Cardiac atrium fibroblast (primary cell): ENCODE data around the gene CD27. TPM values are rescaled to one million over a fixed set of nuclear protein-coding genes. Genes with fewer than 3 reads are reported as not detected.

Source experiments
- total RNA-seq: library from RNA; depleted of rRNA; stranded (reverse); fragments of >200 nt; gene quantifications from 2 replicates; pipeline ENCODE4 v1.2.3, GENCODE V29; 2015

CD27 gene
- not detected in 2 replicates for total RNA-seq

DNA sequence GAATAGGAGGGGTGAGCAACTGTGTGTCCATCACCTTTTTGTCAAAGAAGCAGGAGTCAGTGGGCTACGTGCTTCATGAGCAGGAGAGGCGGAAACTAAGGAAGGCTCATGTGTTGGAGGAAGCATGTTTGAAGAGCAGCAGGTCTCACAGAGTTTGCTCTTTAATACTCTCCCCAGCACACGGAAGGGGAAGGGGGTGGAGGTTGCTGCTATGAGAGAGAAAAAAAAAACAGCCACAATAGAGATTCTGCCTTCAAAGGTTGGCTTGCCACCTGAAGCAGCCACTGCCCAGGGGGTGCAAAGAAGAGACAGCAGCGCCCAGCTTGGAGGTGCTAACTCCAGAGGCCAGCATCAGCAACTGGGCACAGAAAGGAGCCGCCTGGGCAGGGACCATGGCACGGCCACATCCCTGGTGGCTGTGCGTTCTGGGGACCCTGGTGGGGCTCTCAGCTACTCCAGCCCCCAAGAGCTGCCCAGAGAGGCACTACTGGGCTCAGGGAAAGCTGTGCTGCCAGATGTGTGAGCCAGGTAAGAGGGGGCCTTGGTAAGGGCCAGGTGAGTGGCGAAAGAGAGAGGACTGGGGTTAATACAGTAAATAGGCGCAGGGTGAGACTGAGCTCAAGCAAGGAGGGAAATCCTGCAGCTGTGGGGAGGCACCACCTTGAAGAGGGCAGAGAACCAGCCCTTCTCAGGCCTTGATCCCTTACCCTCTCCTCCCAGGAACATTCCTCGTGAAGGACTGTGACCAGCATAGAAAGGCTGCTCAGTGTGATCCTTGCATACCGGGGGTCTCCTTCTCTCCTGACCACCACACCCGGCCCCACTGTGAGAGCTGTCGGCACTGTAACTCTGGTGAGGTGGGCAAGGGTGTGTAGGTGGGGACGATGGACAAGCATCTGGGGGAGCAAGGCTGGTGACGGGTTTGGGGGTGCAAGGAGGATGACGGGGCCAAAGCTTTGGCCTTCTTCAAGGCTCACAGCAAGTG is at the start of gene CD27:
CD27 (plus strand) TSS at position 252 of the 985 bp plus-strand sequence; CDS start at position 393, 141 bp downstream.

DNA sequence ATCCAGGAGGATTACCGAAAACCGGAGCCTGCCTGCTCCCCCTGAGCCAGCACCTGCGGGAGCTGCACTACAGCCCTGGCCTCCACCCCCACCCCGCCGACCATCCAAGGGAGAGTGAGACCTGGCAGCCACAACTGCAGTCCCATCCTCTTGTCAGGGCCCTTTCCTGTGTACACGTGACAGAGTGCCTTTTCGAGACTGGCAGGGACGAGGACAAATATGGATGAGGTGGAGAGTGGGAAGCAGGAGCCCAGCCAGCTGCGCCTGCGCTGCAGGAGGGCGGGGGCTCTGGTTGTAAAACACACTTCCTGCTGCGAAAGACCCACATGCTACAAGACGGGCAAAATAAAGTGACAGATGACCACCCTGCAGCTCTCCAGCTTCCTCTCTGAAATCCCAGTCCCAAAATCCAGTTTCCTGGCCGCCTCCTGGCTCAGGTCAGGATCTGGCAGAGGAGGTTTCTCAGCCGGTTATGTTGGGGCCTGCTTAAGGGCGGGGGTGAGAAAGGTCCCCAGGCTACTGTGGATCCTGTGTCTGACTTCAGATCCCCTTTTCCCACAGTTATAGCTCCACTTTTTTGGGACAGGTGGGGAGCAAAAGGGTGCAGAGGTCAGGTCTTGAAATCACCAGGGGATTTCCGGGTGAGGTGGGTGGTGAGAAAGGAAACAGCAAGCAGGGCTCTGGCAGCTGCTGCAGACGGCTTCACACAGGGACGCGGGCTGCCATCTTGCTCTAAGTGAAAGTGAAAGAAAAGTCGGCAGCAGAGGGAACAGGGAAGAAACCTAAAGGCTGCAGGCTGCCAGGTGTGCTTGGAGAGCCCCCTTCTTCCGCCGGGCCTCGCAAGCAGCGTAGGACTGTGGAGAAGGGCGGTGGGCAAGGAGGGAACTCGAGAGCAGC is 6.8 kb downstream of the CD27 start, which contains the start of gene TAPBPL:
TAPBPL (plus strand) TSS at position 695 of the 897 bp plus-strand sequence. CDS start 207 bp downstream, outside the sequence.

GRCh38 chr12:6470375-6471163 is 25.8 kb downstream of the CD27 start, which contains the start of gene VAMP1:
TSS of gene VAMP1 (minus strand) at chr12:6470677. CDS start at chr12:6470531, 146 bp downstream.

GRCh38 chr12:6492838-6493496 is 48.2 kb downstream of the CD27 start, which contains the start of gene MRPL51:
TSS of gene MRPL51 (minus strand) at chr12:6493262. CDS start at chr12:6493136, 126 bp downstream.

DNA sequence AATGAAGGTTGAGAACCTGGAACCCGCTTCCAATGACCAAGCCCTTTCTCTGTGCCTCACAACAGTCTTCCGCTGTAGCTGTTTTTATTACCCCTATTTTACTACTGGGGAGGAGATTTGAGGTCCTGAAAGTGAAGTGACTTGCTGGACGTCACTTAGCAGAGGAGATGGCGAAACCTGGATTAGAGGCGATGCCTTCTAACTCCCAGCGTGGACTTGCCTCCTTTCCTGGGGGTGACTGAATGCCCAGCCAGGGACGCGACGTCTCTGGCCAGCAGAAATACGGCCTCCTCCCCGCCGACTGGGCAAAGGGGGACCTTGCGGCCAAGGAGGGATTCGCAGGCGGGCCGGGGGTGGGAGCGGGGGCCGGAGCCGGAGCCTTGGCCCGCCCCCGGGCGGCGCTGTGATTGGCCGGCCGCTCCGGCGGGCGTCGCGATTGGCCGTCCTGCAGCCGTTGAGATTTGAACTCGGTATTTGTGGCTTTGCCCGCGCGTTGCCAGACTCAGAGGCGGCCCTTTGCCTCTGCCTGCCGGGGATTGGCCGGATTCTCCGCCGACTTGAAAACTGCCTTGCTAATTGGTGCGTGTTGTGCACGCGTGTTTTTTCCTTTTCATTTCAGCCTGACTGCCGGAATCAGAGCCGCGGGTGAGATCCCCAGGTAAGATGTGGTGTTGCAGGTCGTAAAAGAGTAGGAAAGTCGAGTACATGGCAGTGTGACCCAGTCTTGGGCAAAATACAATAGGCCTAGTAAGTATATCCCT is 48.9 kb downstream of the CD27 start, which contains the start of gene NCAPD2:
NCAPD2 (plus strand) TSS at position 606 of the 761 bp plus-strand sequence. CDS start 997 bp downstream, outside the sequence.

Other genes with a start within 250 kb of the CD27 start
- 99.1 and 133 TPM in 2 replicates for gene CD9, start 244.6 kb upstream of the CD27 start, total RNA-seq
- gene PLEKHG6, start 134.3 kb upstream of the CD27 start, total RNA-seq = 0.16 TPM in 1 of 2 replicates, not detected in the other
- gene TNFRSF1A, start 102.9 kb upstream of the CD27 start, total RNA-seq = 432 and 524 TPM in 2 replicates
- under 0.01 and 2.6 TPM in 2 replicates for gene SCNN1A, start 69.4 kb upstream of the CD27 start, total RNA-seq
- 203 and 232 TPM in 2 replicates for gene LTBR, start 60.8 kb upstream of the CD27 start, total RNA-seq
- gene TAPBPL, start 7.1 kb downstream of the CD27 start, total RNA-seq = 12.6 and 19.3 TPM in 2 replicates
- 3.1 and 3.8 TPM in 2 replicates for gene VAMP1, start 25.7 kb downstream of the CD27 start, total RNA-seq
- 46.6 and 82.8 TPM in 2 replicates for gene MRPL51, start 48.3 kb downstream of the CD27 start, total RNA-seq
- gene NCAPD2, start 49.1 kb downstream of the CD27 start, total RNA-seq = 19.9 and 26.5 TPM in 2 replicates
- 11,290 and 11,537 TPM in 2 replicates for gene GAPDH, start 89.6 kb downstream of the CD27 start, total RNA-seq
- gene IFFO1, start 111.1 kb downstream of the CD27 start, total RNA-seq = 11.7 and 12.3 TPM in 2 replicates
- 20.1 and 27.1 TPM in 2 replicates for gene NOP2, start 123.3 kb downstream of the CD27 start, total RNA-seq
- gene CHD4, start 162.4 kb downstream of the CD27 start, total RNA-seq = 144 and 191 TPM in 2 replicates
- not detected in 2 replicates for gene LPAR5, start 191.0 kb downstream of the CD27 start, total RNA-seq
- 0.32 TPM in 1 of 2 replicates, not detected in the other for gene ACRBP, start 202.5 kb downstream of the CD27 start, total RNA-seq
- 20.8 and 26.9 TPM in 2 replicates for gene ING4, start 218.2 kb downstream of the CD27 start, total RNA-seq
- 25.1 and 33.4 TPM in 2 replicates for gene ZNF384, start 244.4 kb downstream of the CD27 start, total RNA-seq